Activated T-cell treated with anti-CD3 and anti-CD28 coated beads for 4 hours (primary cell): ENCODE measurements around the gene SPINT4.
"Not testable (repeated sequence)": the region's sequence is repeated elsewhere in the genome, so short reads cannot be mapped to it uniquely, and the experiment has no call there.

ENCODE experiments used
- DNase-seq: peaks from one replicate; pipeline ENCODE4 v3.0.0-alpha.2; 2020

SPINT4 gene

GRCh38 chr20:45722047-45722446 is at the start of gene SPINT4:
Gene SPINT4, plus strand, starts transcription at chr20:45722347. Its CDS starts 21 bp downstream, at chr20:45722368.
- DNase-seq = no peak

- no peak for DNase-seq
These were observed 49.4 kb upstream of the SPINT4 start for GRCh38 chr20:45672765-45673164.

GRCh38 chr20:45679650-45680049 is 42.5 kb upstream of the SPINT4 start:
- DNase-seq = no peak

GRCh38 chr20:45685896-45686295 is 36.3 kb upstream of the SPINT4 start:
- no peak for DNase-seq

GRCh38 chr20:45693346-45693745 is 28.8 kb upstream of the SPINT4 start:
- not testable (repeated sequence) for DNase-seq

GRCh38 chr20:45695496-45695895 is 26.7 kb upstream of the SPINT4 start:
- DNase-seq = no peak

GRCh38 chr20:45701104-45701503 is 21.0 kb upstream of the SPINT4 start:
- DNase-seq = no peak

- DNase-seq = no peak
These were observed 20.3 kb upstream of the SPINT4 start, which contains the start of gene WFDC13 for GRCh38 chr20:45701873-45702272. Gene WFDC13, plus strand, starts transcription at chr20:45702038. Its CDS starts 86 bp downstream, at chr20:45702124.

- DNase-seq = no peak
These were observed 17.0 kb upstream of the SPINT4 start, which contains the start of gene WFDC10B for GRCh38 chr20:45704969-45705637. Gene WFDC10B, minus strand, starts transcription at chr20:45705019. Its CDS starts 19,027 bp downstream, at chr20:45685992.

- DNase-seq = not testable (repeated sequence)
These were observed 5.9 kb upstream of the SPINT4 start for GRCh38 chr20:45716141-45716688.

GRCh38 chr20:45725134-45725533 is 3.0 kb downstream of the SPINT4 start:
- no peak for DNase-seq

GRCh38 chr20:45727044-45727443 is 4.9 kb downstream of the SPINT4 start:
- DNase-seq = no peak

GRCh38 chr20:45732199-45732598 is 10.1 kb downstream of the SPINT4 start:
- no peak for DNase-seq

- DNase-seq = no peak
These were observed 13.4 kb downstream of the SPINT4 start for GRCh38 chr20:45735552-45735951.

- DNase-seq = no peak
These were observed 13.8 kb downstream of the SPINT4 start for GRCh38 chr20:45735988-45736387.

GRCh38 chr20:45742596-45742995 is 20.4 kb downstream of the SPINT4 start:
- no peak for DNase-seq

- DNase-seq = no peak
These were observed 22.9 kb downstream of the SPINT4 start for GRCh38 chr20:45745015-45745414.

- no peak for DNase-seq
These were observed 29.6 kb downstream of the SPINT4 start for GRCh38 chr20:45751721-45752120.

GRCh38 chr20:45752746-45753145 is 30.6 kb downstream of the SPINT4 start:
- DNase-seq = no peak

- DNase-seq = no peak
These were observed 35.9 kb downstream of the SPINT4 start for GRCh38 chr20:45758096-45758495.

GRCh38 chr20:45759921-45760320 is 37.8 kb downstream of the SPINT4 start:
- not testable (repeated sequence) for DNase-seq

- not testable (repeated sequence) for DNase-seq
These were observed 39.8 kb downstream of the SPINT4 start for GRCh38 chr20:45761966-45762365.

- not testable (repeated sequence) for DNase-seq
These were observed 42.6 kb downstream of the SPINT4 start for GRCh38 chr20:45764618-45765282.

GRCh38 chr20:45765307-45765875 is 43.2 kb downstream of the SPINT4 start:
- no peak for DNase-seq
